ENCODE results near the gene THBS1.

The THBS1 gene

DNA sequence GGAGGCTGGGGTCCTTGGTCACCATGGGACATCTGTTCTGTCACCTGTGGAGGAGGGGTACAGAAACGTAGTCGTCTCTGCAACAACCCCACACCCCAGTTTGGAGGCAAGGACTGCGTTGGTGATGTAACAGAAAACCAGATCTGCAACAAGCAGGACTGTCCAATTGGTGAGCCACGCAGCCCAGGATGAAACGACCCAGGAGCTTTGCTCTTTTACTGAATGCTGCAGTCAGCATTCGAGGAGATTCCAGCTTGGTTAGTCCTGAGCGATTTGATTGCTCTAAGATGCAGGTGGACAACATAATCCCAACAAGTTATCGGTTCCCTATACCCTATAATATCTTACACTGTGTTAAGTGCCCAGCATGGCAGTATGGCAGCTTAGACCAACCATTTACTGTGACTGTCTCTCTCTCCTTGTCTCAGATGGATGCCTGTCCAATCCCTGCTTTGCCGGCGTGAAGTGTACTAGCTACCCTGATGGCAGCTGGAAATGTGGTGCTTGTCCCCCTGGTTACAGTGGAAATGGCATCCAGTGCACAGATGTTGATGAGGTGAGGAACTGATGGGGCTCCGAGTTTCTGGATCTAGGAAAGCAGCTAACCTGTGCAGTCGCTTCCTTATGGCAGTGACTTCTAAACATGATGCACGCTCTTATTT is 7.8 kb downstream of the THBS1 start:
- peak; percentile 62 for DNase-seq (ENCODE audit: low read depth)

DNA sequence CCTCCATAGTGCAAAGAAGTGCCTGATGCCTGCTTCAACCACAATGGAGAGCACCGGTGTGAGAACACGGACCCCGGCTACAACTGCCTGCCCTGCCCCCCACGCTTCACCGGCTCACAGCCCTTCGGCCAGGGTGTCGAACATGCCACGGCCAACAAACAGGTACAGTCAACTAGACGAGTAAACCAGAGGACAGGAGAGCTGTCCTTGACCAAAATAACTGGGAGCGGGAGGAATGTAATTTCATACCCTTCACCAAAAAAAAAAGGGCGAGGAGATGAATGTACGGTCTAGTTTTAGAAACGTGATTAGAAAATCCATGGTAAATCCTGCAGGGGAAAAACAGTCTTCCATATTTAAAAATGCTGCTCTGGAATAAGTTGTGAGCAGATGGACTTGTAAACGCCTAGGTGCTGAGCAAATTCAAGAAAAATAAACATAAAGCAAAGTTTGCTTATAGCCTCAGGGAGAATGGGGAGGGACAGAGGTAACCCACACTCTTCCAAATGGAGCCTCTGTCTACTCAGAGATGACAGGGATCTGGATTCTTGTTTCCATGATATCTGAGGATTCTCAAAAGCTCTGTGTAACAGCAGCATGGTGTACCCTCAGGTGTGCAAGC is 8.4 kb downstream of the THBS1 start:
- DNase-seq (ENCODE audit: low read depth): no peak

DNA sequence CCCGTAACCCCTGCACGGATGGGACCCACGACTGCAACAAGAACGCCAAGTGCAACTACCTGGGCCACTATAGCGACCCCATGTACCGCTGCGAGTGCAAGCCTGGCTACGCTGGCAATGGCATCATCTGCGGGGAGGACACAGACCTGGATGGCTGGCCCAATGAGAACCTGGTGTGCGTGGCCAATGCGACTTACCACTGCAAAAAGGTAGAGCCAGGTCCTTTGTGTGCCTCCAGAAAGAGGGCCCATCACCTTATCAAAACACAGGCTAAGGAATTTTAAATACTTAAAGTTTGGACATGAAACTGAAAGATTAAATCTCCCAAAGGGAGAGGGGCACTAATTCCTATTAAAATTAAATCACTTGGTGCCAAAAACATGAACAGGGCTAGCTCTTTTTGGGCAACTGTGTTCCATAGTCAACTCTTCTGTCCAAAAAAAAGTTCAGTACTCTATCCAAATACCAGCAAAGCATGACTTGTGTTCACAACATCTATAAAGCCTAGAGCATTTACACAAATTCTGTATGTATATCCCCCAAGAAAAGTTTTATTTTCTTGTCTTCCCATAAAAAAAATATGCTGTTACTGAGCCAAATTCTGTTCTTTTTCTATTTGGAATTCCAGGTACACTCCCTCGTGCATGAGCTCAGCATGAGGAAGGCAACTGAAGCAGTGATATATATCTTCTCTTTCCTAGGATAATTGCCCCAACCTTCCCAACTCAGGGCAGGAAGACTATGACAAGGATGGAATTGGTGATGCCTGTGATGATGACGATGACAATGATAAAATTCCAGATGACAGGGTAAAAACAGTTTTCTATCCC is 9.2 kb downstream of the THBS1 start:
- DNase-seq (ENCODE audit: low read depth): peak; percentile 63

DNA sequence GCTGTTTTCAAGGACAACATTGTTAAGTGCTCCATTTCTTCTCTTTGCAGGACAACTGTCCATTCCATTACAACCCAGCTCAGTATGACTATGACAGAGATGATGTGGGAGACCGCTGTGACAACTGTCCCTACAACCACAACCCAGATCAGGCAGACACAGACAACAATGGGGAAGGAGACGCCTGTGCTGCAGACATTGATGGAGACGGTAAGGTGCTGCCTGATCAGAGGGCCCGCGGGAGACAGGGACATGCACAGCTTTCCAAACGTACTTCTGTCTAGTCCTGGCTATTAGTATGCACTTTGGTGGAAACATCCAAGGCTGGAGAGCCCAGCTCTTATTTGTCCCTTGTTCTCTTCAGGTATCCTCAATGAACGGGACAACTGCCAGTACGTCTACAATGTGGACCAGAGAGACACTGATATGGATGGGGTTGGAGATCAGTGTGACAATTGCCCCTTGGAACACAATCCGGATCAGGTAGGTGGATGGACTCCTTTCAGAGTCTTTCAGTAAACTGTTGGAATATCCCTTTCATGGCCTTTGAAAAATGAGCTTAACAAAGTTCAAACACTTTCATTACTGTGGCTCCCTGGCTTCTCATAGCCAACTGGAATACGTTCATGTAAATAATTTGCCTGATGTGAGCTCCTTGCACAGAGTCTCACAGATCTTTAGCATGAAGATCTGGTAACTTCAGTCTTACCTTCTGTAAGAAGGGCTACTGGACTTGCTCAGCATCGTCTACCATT is 10.4 kb downstream of the THBS1 start:
- peak; percentile 70 for DNase-seq (ENCODE audit: low read depth)

DNA sequence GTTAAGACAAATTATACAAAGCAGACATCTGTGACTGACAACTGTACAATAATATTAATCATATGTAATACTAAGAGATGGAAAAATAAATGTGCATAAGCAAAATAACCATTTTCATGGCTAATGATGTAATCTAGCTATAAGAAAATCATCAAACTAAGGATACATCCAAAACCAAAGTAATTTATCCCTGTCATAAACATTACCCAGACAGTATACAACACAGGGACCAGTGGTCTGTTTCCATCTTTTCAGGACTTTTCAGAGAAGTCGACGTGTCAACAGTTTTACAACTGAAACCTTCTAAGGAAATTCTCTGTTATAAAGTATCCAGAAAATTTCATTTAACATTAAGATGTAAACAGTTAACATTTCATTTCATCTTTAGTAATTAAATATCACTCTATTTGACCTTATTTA is 11.0 kb downstream of the THBS1 start:
- DNase-seq (ENCODE audit: low read depth): peak; percentile 68

DNA sequence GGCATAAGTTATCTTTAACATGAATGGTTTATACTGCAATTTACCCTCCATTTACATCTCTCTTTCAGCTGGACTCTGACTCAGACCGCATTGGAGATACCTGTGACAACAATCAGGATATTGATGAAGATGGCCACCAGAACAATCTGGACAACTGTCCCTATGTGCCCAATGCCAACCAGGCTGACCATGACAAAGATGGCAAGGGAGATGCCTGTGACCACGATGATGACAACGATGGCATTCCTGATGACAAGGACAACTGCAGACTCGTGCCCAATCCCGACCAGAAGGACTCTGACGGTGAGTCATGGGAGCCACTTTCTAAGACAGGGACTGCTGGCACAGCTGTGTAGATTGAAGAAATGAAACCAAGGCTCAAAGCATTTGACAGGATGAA is 11.6 kb downstream of the THBS1 start:
- peak; percentile 83 for DNase-seq (ENCODE audit: low read depth)

DNA sequence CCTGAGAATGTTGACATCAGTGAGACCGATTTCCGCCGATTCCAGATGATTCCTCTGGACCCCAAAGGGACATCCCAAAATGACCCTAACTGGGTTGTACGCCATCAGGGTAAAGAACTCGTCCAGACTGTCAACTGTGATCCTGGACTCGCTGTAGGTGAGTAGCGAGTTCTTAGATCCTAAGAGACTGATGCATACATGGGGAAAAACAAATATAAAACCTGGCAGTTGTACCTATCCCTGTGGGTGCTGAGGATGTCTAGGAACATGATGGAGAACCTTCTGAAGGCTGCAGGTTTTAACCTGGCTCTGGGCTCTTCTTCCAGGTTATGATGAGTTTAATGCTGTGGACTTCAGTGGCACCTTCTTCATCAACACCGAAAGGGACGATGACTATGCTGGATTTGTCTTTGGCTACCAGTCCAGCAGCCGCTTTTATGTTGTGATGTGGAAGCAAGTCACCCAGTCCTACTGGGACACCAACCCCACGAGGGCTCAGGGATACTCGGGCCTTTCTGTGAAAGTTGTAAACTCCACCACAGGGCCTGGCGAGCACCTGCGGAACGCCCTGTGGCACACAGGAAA is 12.3 kb downstream of the THBS1 start:
- peak; percentile 64 for DNase-seq (ENCODE audit: low read depth)

DNA sequence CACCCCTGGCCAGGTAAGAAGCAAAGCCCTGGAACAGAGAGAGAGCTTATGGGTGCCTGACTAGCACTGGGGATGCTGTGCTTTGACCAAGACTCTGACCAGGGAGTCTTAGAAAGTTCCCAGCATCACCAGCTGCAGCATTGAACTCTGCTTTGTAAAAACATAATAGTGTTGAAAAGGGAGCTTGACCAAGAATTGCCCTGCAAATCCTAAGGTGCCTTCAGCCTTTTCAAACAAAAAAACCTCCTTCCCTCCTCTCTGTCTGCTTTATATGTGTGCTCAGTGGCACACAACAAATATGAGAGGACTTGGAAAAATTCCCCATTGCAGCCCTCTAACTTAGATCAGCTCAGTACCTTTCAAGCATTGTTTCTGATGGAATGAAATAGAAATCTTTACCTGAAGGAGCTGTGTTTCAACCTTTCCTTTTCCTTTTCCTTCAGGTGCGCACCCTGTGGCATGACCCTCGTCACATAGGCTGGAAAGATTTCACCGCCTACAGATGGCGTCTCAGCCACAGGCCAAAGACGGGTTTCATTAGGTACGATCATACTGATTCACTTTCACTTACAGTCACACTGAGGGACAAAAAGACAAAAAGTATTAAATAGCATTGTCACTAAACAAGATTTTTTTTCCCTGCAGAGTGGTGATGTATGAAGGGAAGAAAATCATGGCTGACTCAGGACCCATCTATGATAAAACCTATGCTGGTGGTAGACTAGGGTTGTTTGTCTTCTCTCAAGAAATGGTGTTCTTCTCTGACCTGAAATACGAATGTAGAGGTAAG is 13.0 kb downstream of the THBS1 start:
- DNase-seq (ENCODE audit: low read depth): peak; percentile 65

DNA sequence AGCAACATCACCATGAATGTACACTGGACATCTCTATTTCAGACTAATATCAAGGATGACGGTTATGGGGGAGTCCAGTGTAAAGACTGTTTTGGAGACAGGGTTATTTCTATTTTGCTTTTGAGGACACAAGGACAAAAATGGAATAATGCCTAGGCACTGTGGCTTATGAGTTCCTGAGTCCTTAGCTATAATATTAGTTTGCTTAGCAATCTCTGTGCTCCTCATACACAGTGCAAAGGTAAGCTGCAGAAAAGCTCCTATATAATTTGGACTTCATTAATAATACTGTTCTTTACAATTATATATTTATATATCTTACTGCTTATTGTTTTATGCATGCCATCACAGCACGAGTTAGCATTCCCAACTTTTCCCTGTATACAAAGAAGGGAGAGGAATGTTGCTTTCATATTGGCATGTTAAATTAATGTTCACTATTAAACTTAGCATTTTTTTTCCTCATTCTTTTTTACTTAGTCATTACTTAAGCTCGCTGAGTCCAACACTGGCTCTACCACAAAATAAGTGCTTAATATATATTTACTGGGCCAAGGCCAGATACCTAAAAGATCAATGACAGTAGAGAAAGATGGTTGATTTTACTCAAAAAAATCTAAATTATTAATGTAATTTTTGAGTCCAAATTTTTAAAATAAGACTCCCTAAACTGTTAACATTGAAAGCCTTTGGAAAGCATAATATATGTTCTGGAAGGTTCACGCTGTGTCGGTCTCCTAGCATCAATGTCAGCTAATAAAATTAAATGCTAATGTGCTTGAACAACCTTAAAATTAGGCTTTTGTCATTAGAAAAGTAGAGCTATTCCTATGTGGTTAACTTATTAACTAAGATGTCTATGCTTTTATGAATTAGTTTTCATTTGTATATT is 13.8 kb downstream of the THBS1 start:
- DNase-seq (ENCODE audit: low read depth): peak; percentile 76

DNA sequence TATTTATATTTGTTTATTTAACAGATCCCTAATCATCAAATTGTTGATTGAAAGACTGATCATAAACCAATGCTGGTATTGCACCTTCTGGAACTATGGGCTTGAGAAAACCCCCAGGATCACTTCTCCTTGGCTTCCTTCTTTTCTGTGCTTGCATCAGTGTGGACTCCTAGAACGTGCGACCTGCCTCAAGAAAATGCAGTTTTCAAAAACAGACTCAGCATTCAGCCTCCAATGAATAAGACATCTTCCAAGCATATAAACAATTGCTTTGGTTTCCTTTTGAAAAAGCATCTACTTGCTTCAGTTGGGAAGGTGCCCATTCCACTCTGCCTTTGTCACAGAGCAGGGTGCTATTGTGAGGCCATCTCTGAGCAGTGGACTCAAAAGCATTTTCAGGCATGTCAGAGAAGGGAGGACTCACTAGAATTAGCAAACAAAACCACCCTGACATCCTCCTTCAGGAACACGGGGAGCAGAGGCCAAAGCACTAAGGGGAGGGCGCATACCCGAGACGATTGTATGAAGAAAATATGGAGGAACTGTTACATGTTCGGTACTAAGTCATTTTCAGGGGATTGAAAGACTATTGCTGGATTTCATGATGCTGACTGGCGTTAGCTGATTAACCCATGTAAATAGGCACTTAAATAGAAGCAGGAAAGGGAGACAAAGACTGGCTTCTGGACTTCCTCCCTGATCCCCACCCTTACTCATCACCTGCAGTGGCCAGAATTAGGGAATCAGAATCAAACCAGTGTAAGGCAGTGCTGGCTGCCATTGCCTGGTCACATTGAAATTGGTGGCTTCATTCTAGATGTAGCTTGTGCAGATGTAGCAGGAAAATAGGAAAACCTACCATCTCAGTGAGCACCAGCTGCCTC is 14.7 kb downstream of the THBS1 start:
- peak; percentile 80 for DNase-seq (ENCODE audit: low read depth)

DNA sequence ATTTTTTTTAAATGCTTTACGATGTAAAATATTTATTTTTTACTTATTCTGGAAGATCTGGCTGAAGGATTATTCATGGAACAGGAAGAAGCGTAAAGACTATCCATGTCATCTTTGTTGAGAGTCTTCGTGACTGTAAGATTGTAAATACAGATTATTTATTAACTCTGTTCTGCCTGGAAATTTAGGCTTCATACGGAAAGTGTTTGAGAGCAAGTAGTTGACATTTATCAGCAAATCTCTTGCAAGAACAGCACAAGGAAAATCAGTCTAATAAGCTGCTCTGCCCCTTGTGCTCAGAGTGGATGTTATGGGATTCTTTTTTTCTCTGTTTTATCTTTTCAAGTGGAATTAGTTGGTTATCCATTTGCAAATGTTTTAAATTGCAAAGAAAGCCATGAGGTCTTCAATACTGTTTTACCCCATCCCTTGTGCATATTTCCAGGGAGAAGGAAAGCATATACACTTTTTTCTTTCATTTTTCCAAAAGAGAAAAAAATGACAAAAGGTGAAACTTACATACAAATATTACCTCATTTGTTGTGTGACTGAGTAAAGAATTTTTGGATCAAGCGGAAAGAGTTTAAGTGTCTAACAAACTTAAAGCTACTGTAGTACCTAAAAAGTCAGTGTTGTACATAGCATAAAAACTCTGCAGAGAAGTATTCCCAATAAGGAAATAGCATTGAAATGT is 15.6 kb downstream of the THBS1 start:
- DNase-seq (ENCODE audit: low read depth): peak; percentile 79

DNA sequence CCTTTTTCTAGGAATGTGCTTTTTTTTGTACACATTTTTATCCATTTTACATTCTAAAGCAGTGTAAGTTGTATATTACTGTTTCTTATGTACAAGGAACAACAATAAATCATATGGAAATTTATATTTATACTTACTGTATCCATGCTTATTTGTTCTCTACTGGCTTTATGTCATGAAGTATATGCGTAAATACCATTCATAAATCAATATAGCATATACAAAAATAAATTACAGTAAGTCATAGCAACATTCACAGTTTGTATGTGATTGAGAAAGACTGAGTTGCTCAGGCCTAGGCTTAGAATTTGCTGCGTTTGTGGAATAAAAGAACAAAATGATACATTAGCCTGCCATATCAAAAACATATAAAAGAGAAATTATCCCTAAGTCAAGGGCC is 16.5 kb downstream of the THBS1 start:
- DNase-seq (ENCODE audit: low read depth): no peak

DNA sequence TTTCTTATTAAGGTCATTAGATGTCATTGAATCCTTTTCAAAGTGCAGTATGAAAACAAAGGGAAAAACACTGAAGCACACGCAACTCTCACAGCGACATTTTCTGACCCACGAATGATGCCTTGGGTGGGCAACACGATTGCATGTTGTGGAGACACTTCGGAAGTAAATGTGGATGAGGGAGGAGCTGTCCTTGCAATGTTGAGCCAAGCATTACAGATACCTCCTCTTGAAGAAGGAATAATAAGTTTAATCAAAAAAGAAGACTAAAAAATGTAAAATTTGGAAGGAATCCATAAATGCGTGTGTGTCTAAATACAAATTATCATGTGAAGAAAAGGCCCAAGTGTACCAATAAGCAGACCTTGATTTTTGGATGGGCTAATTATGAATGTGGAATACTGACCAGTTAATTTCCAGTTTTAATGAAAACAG is 16.9 kb downstream of the THBS1 start:
- DNase-seq (ENCODE audit: low read depth): peak; percentile 92

DNA sequence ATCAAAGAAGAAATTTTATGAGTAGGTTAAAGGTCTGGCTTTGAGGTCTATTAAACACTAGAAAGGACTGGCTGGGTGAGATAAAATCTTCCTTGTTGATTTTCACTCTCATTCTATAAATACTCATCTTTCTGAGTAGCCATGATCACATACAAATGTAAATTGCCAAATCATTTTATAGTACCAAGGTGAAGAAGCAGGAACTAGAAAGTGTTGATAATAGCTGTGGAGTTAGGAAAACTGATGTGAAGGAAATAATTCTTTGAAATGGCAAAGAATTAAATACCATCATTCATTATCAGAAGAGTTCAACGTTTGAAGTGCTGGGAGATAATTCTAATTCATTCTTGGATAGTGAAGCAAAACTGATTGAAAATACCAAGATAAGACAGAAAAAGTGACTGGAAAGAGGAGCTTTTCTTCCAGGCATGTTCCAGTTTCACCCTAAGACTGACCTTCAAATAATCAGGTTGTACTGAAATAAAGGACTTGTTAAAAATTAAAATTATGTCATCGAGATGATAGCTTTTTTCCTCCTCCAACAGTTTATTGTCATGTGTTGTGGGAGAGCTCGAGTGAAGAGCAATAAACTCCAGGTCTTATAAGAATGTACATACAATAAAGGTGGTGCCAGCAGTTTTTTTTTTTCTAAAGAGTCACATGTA is 17.4 kb downstream of the THBS1 start:
- DNase-seq (ENCODE audit: low read depth): peak; percentile 88

DNA sequence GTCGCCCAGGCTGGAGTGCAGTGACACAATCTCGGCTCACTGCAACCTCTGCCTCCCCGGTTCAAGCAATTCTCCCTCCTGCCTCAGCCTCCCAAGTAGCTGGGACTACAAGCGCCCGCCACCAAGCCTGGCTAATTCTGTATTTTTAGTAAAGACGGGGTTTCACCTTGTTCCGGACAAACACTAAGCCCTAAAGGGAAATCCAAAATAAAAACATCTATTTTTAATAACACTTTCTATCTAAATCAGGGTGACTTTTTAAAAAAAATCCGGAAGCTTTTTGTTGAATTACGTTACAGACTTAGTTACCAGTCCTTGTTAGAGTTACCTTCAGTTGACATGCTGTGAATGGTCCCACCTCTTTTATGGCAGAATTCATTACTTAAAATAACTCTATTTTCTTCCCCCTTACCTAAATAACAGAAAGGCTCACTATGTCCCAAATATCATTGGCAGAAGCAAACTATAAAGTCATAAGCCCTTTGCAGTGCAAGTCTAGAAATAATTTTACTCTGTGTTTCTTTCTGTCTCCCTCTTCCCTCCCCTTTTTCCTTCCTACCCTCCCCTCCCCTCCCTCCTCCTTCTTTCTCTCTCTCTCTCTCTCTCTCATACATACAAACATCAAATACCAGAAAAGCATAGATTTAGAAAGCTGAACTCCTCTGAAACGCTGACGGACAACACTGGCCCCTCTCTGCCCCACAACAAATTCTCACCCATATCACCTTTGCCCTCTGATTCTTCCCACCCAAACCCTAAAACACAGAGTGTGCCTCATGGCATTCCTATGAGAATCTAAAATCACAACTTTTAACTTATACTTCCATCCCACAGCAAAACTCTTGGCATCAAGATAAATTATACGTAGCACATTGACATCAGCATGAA is 18.3 kb downstream of the THBS1 start:
- peak; percentile 79 for DNase-seq (ENCODE audit: low read depth)

DNA sequence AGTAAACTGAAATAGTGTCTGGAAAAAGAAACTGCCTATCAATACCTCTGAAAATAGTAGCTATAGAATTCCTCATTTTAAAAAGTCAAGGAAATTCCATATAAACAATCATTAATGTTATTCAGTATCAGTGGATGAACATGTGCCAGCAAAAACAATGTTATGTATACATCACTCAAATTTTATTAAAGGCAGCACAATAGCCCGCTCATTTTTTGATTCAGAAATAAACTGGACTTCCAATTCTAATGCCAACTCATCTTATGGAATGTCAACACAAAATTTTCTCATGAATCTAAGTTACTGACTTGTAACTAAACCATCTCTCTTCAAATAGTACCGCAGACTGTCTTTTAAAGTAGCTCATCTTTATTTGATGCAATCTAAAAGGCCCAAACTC is 19.0 kb downstream of the THBS1 start:
- peak; percentile 81 for DNase-seq (ENCODE audit: low read depth)

DNA sequence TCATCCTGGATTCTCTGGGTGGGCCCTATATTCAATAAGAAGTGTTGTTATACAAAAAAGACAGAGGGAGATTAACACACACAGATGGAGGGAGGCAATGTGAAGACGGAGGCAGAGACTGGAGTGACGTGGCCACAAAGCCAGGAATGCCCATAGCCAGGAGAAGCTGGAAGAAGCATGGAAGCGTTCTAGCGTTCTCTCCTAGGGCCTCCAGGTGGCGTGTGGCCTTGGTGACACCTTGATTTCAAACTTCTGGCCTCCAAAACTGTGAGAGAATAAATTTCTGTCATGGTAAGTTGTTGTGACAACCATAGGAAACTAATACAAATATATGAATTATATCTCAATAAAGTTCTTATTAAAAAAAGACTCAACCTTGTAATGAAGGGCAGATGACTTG is 21.3 kb downstream of the THBS1 start:
- peak; percentile 14 for DNase-seq (ENCODE audit: low read depth)

All from EH (cell line).